Measurements from ENCODE around the gene RARS2. TPM values are rescaled to one million over a fixed set of nuclear protein-coding genes. Genes with fewer than 3 reads are reported as not detected.
A peak's percentile ranks its signal among the peaks of the same experiment; 100 is the strongest.

Gene RARS2
- total and polyA plus RNA-seq, 12 donors: 26.1 to 92.8 (median 60.5) TPM

DNA sequence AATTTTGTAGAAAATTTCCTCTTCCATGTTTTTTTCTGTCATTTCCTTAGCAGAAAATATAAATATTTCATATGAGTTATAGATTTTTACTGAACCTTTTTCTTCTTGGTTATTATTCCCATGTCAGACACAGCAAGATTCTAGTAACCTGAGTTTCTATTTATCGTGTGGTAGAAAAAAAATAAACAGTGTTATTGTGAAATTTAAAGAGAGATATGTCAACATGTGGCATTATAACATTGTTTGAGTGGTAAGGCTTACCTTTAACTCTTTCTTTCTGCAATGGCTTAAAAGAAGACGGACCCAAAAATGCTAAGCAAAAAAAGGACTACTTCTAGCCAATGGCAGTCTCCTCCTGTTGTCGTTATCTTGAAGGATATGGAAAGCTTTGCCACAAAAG lies 19.0 kb upstream of the RARS2 start:
- no peaks in the 10 kb centered on the region for H3K4me1 ChIP-seq (replicated peaks in 1 of 2)
- intact Hi-C loops (cut with DNase I): no loop called here
- TF ChIP-seq POLR2A (IDR thresholded peaks at IDR 0.05): no peak
- TF ChIP-seq, protein P1, sequence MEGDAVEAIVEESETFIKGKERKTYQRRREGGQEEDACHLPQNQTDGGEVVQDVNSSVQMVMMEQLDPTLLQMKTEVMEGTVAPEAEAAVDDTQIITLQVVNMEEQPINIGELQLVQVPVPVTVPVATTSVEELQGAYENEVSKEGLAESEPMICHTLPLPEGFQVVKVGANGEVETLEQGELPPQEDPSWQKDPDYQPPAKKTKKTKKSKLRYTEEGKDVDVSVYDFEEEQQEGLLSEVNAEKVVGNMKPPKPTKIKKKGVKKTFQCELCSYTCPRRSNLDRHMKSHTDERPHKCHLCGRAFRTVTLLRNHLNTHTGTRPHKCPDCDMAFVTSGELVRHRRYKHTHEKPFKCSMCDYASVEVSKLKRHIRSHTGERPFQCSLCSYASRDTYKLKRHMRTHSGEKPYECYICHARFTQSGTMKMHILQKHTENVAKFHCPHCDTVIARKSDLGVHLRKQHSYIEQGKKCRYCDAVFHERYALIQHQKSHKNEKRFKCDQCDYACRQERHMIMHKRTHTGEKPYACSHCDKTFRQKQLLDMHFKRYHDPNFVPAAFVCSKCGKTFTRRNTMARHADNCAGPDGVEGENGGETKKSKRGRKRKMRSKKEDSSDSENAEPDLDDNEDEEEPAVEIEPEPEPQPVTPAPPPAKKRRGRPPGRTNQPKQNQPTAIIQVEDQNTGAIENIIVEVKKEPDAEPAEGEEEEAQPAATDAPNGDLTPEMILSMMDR (IDR thresholded peaks at IDR 0.05): no peak
- 83 to 97% (median 91%) methylated on average over 3 of the region's 3 CpGs for WGBS, 4 donors
- H3K4me3 ChIP-seq: no peak overlapping the region
- DNase-seq: no peak
- no peaks in the 10 kb centered on the region for H3K27me3 ChIP-seq
- H3K27ac ChIP-seq: no peak overlapping the region
- H3K36me3 ChIP-seq (replicated peaks in 1 of 2): peaks cover 0 to 27% of the 10 kb centered on the region in 2 donors
- no peaks in the 10 kb centered on the region for H3K9me3 ChIP-seq (replicated peaks in 1 of 3)

DNA sequence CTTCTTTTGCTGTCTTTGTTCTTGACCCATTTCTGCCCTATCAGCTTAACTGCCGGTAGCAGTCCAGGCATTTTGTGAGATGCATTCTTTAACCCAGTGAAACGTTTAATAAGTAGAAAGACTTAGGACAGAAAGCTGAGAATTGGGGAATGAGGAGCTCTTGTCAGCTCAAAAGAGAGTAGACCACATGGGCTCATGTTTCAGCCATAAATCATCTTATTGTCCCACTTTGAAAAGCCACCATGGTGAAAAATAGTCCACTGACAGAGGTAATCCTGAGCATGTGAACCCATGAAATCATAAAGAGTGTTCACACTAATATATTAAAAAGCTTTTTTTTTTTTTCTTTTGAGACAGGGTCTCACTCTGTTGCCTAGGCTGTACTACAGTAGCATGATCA lies 16.4 kb upstream of the RARS2 start:
- intact Hi-C loops (cut with DNase I): no loop called here

DNA sequence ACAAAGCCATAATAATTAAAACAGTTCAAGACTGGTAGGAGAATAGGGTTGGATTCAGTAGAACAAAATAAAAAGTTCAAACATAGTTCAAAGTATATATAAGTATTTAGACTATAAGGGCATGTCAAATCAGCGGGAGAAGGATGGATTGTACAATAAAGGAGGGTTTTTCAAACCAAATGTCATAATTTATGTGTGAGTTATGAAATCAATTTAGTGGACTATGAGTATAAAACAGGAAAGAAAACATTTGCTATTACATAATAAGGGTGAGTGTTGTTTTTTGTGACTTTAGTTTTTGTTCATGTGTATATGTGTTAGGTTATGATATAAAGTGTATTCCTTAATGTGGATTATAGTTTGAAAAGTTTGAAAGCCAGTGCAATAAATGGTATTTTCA lies 10.8 kb upstream of the RARS2 start:
- WGBS, 4 donors: 83 to 92% (median 85%) methylated on average over 1 of the region's 1 CpG
- TF ChIP-seq, protein P1 (IDR thresholded peaks at IDR 0.05): no peak
- no peak for TF ChIP-seq POLR2A (IDR thresholded peaks at IDR 0.05)

More for the DNA sequence above, 16.4 kb upstream of the RARS2 start:
- Histone ChIP-seq H3K4me1 (replicated peaks in 1 of 2) (no peaks in the 10 kb centered on the region), H3K36me3 (replicated peaks in 1 of 2) (peaks cover 0 to 14% of the 10 kb centered on the region in 2 donors), H3K27me3 (no peaks in the 10 kb centered on the region), H3K27ac (no peak overlapping the region), H3K4me3 (no peak overlapping the region), H3K9me3 (replicated peaks in 1 of 3) (no peaks in the 10 kb centered on the region)
- TF ChIP-seq POLR2A (IDR thresholded peaks at IDR 0.05): no peak
- TF ChIP-seq, protein P1 (IDR thresholded peaks at IDR 0.05): no peak
- WGBS, 4 donors: 36 to 50% (median 42%) methylated on average over 2 of the region's 2 CpGs
- DNase-seq: no peak

DNA sequence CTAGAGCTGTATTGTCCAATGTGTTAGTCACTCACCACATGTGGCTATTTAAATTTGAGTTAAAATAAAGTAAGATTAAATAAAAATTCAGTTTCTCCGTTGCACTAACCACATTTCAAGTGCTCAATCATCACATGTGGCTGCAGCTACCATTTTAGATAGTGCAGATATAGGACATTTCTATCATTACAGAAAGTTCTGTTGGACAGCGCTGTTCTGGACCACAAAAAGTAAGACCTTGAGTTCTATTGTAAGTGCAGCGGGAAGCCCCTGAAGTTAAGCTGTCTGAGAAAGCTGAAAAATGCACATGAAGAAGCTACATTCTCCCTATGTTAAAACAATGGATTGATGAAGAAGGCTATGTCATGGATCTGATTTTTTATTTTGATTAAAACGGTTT lies 1.2 kb upstream of the RARS2 start:
- Histone ChIP-seq H3K27me3 (no peaks in the 10 kb centered on the region), H3K36me3 (replicated peaks in 1 of 2) (peaks cover 0 to 17% of the 10 kb centered on the region in 2 donors), H3K9me3 (replicated peaks in 1 of 3) (no peaks in the 10 kb centered on the region), H3K4me3 (peak overlapping the region in 1 of 4 donors; percentile 91), H3K4me1 (replicated peaks in 1 of 2) (peaks cover 28 to 42% of the 10 kb centered on the region in 2 donors), H3K27ac (no peak overlapping the region)
- no peak for TF ChIP-seq POLR2A (IDR thresholded peaks at IDR 0.05)
- TF ChIP-seq, protein P1 (IDR thresholded peaks at IDR 0.05): no peak
- intact Hi-C loops (cut with DNase I): no loop called here
- WGBS, 4 donors: 52 to 60% (median 56%) methylated on average over 4 of the region's 4 CpGs
- no peak for DNase-seq

More for the DNA sequence above, 10.8 kb upstream of the RARS2 start:
- Histone ChIP-seq H3K4me1 (replicated peaks in 1 of 2) (no peaks in the 10 kb centered on the region), H3K27ac (no peak overlapping the region), H3K27me3 (no peaks in the 10 kb centered on the region), H3K36me3 (replicated peaks in 1 of 2) (peaks cover 0 to 4% of the 10 kb centered on the region in 2 donors), H3K9me3 (replicated peaks in 1 of 3) (no peaks in the 10 kb centered on the region), H3K4me3 (no peak overlapping the region)
- intact Hi-C loops (cut with DNase I): no loop called here
- no peak for DNase-seq
